ENCODE data around the gene ZCCHC7.
"Not testable (repeated sequence)": the region's sequence is repeated elsewhere in the genome, so short reads cannot be mapped to it uniquely, and the experiment has no call there.

- not testable (repeated sequence) for TF ChIP-seq CTCF (IDR thresholded peaks at IDR 0.05; ENCODE audit: borderline replicate concordance, extremely low read depth, low read length, poor library complexity, severe bottlenecking); EZH2 (IDR thresholded peaks at IDR 0.05; ENCODE audit: borderline replicate concordance, low read depth, low read length, severe bottlenecking)
Observed at GRCh38 chr9:37092714-37093295, 27.6 kb upstream of the ZCCHC7 start.

Measured in DND-41 (cell line).